Hematopoietic multipotent progenitor cell (in vitro differentiated cells): Measurements from ENCODE around the gene NDUFAF8. TPM values are rescaled to one million over a fixed set of nuclear protein-coding genes. Genes with fewer than 3 reads are reported as not detected.
A peak's percentile ranks its signal among the peaks of the same experiment; 100 is the strongest.

ENCODE experiments used
- DNase-seq, 3 donors: peaks; one replicate each; pipeline ENCODE4 v3.0.0-alpha.2; 2011 to 2015; ENCODE audit warnings: low read depth in 2 of 3, low spot score in 2 of 3
- total RNA-seq: library from RNA; depleted of rRNA; stranded (reverse); fragments of >200 nt; gene quantifications from one replicate; pipeline ENCODE4 v1.2.3, GENCODE V29; 2012

The NDUFAF8 gene
- total RNA-seq, 1 donor: 17.0 TPM

- no peak for DNase-seq
These were observed 11.4 kb downstream of the NDUFAF8 start for GRCh38 chr17:81250286-81251093.

GRCh38 chr17:81251094-81251708 is 12.1 kb downstream of the NDUFAF8 start:
- no peak for DNase-seq

GRCh38 chr17:81251709-81252301 is 12.7 kb downstream of the NDUFAF8 start:
- no peak for DNase-seq

- no peak for DNase-seq
These were observed 13.3 kb downstream of the NDUFAF8 start for GRCh38 chr17:81252326-81252986.

GRCh38 chr17:81252987-81253329 is 13.8 kb downstream of the NDUFAF8 start:
- DNase-seq: no peak

GRCh38 chr17:81253358-81254131 is 14.4 kb downstream of the NDUFAF8 start:
- DNase-seq: peak; percentile 39 to 63 (median 53)

GRCh38 chr17:81254955-81255717 is 16.0 kb downstream of the NDUFAF8 start:
- peak in 1 of 3 donors; percentile 20 for DNase-seq

- DNase-seq: no peak
These were observed 17.5 kb downstream of the NDUFAF8 start for GRCh38 chr17:81256616-81257015.

GRCh38 chr17:81257533-81257932 is 18.4 kb downstream of the NDUFAF8 start:
- no peak for DNase-seq

GRCh38 chr17:81258292-81258691 is 19.2 kb downstream of the NDUFAF8 start:
- no peak for DNase-seq

GRCh38 chr17:81259058-81259605 is 20.0 kb downstream of the NDUFAF8 start:
- no peak for DNase-seq

GRCh38 chr17:81260171-81260570 is 21.1 kb downstream of the NDUFAF8 start:
- DNase-seq: no peak

GRCh38 chr17:81260641-81261040 is 21.5 kb downstream of the NDUFAF8 start:
- DNase-seq: no peak

GRCh38 chr17:81261096-81261495 is 22.0 kb downstream of the NDUFAF8 start:
- no peak for DNase-seq

- no peak for DNase-seq
These were observed 22.6 kb downstream of the NDUFAF8 start for GRCh38 chr17:81261582-81262336.

GRCh38 chr17:81263371-81264181 is 24.5 kb downstream of the NDUFAF8 start:
- DNase-seq: no peak

GRCh38 chr17:81264640-81265039 is 25.5 kb downstream of the NDUFAF8 start:
- no peak for DNase-seq

- DNase-seq: no peak
These were observed 26.5 kb downstream of the NDUFAF8 start for GRCh38 chr17:81265576-81265975.
